Astrocyte (in vitro differentiated cells and primary cell): ENCODE data around the gene DNAJB12. TPM values are rescaled to one million over a fixed set of nuclear protein-coding genes. Genes with fewer than 3 reads are reported as not detected.

Source experiments
- DNase-seq: peaks from one replicate; pipeline ENCODE4 v3.0.0-alpha.2; 2010; ENCODE audit warnings: low read depth
- FAIRE-seq: peaks from 2 replicates; lab custom pipeline; 2011; peaks lifted over from hg19 to GRCh38; lab: Jason Lieb, UNC
- H2AFZ ChIP-seq: 2 replicates; pipeline ENCODE4 v1.6.0; 2012; ENCODE audit warnings: low read depth, low read length, inconsistent platforms
- H3K27ac ChIP-seq: 2 replicates; pipeline ENCODE4 v1.5.1; 2011; ENCODE audit warnings: low read depth, low read length, inconsistent platforms
- H3K27me3 ChIP-seq: 2 replicates; pipeline ENCODE4 v1.6.0; 2011; ENCODE audit warnings: low read length, inconsistent platforms; ENCODE audit not compliant: insufficient read depth
- H3K36me3 ChIP-seq: 2 replicates; pipeline ENCODE4 v1.5.1; 2011; ENCODE audit warnings: low read length, inconsistent platforms; ENCODE audit not compliant: insufficient read depth
- H3K4me1 ChIP-seq: 2 replicates; pipeline ENCODE4 v1.5.1; 2011; ENCODE audit warnings: low read length, inconsistent platforms; ENCODE audit not compliant: insufficient read depth
- H3K4me2 ChIP-seq: 2 replicates; pipeline ENCODE4 v1.6.0; 2012; ENCODE audit warnings: low read length, inconsistent platforms
- H3K4me3 ChIP-seq: 2 replicates; pipeline ENCODE4 v1.5.1; 2011; ENCODE audit warnings: low read depth, mild to moderate bottlenecking, low read length, inconsistent platforms; ENCODE audit not compliant: insufficient read depth
- H3K79me2 ChIP-seq: 2 replicates; pipeline ENCODE4 v1.6.0; 2012; ENCODE audit warnings: mild to moderate bottlenecking, low read length, inconsistent platforms; ENCODE audit not compliant: insufficient read depth
- H3K9ac ChIP-seq: 2 replicates; pipeline ENCODE4 v1.6.0; 2012; ENCODE audit warnings: mild to moderate bottlenecking, low read length, inconsistent platforms
- H3K9me3 ChIP-seq: 2 replicates; pipeline ENCODE4 v1.5.1; 2012; ENCODE audit warnings: low read depth, mild to moderate bottlenecking, low read length, inconsistent platforms; ENCODE audit not compliant: insufficient read depth
- H4K20me1 ChIP-seq: 2 replicates; pipeline ENCODE4 v1.6.0; 2012; ENCODE audit warnings: low read length, inconsistent platforms; ENCODE audit not compliant: insufficient read depth
- H3K27ac Mint-ChIP-seq: one replicate; pipeline ENCODE4 v1.8.0; 2021; ENCODE audit warnings: mild to moderate bottlenecking, mixed read lengths; ENCODE audit not compliant: unreplicated experiment
- H3K27me3 Mint-ChIP-seq: one replicate; pipeline ENCODE4 v1.8.0; 2021; ENCODE audit warnings: low read depth, mixed read lengths; ENCODE audit not compliant: unreplicated experiment
- H3K36me3 Mint-ChIP-seq: one replicate; pipeline ENCODE4 v1.8.0; 2021; ENCODE audit warnings: low read depth, mixed read lengths; ENCODE audit not compliant: unreplicated experiment
- H3K4me1 Mint-ChIP-seq: one replicate; pipeline ENCODE4 v1.8.0; 2021; ENCODE audit warnings: low read depth, mixed read lengths; ENCODE audit not compliant: unreplicated experiment
- H3K4me3 Mint-ChIP-seq: one replicate; pipeline ENCODE4 v1.8.0; 2021; ENCODE audit warnings: mild to moderate bottlenecking, moderate library complexity, mixed read lengths; ENCODE audit not compliant: unreplicated experiment
- H3K9me3 Mint-ChIP-seq: one replicate; pipeline ENCODE4 v1.8.0; 2021; ENCODE audit warnings: mild to moderate bottlenecking, mixed read lengths; ENCODE audit not compliant: unreplicated experiment
- CTCF ChIP-seq: IDR thresholded peaks from 2 replicates; pipeline ENCODE4 v1.5.1; 2011; ENCODE audit warnings: low read depth, mild to moderate bottlenecking, inconsistent platforms, low read length, moderate library complexity; ENCODE audit not compliant: insufficient read depth
- EZH2 ChIP-seq: IDR thresholded peaks from 2 replicates; pipeline ENCODE4 v1.6.1; 2012; ENCODE audit warnings: mild to moderate bottlenecking, low read length, inconsistent platforms; ENCODE audit not compliant: insufficient read depth
- total RNA-seq: library from RNA; stranded (reverse); gene quantifications from 2 replicates; pipeline ENCODE4 v1.2.1, GENCODE V29; 2021

Gene DNAJB12
- total RNA-seq, 1 donor from 2014 or later = 24.3 TPM

- Mint-ChIP-seq H3K4me1 (peaks cover 31% of the 10 kb centered on the region), H3K4me3 (no peak overlapping the region), H3K27me3 (no peaks in the 10 kb centered on the region), H3K9me3 (no peaks in the 10 kb centered on the region), H3K36me3 (peaks cover 5% of the 10 kb centered on the region), H3K27ac (peak overlapping the region; percentile 58)
- Histone ChIP-seq H3K79me2 (no peaks in the 10 kb centered on the region), H2AFZ (no peak overlapping the region), H3K36me3 (peaks cover 22% of the 10 kb centered on the region), H3K4me3 (no peak overlapping the region), H3K27ac (peak overlapping the region; percentile 12), H3K4me1 (peaks cover 55% of the 10 kb centered on the region), H3K9me3 (no peaks in the 10 kb centered on the region), H3K9ac (peak overlapping the region; percentile 41), H3K27me3 (no peaks in the 10 kb centered on the region), H3K4me2 (peak overlapping the region; percentile 24), H4K20me1 (peaks cover 11% of the 10 kb centered on the region)
- FAIRE-seq (no peak), DNase-seq (no peak)
- no peak for TF ChIP-seq CTCF
- no peak for TF ChIP-seq EZH2
Measured at GRCh38 chr10:72335394-72336258, 19.1 kb downstream of the DNAJB12 start.

DNA sequence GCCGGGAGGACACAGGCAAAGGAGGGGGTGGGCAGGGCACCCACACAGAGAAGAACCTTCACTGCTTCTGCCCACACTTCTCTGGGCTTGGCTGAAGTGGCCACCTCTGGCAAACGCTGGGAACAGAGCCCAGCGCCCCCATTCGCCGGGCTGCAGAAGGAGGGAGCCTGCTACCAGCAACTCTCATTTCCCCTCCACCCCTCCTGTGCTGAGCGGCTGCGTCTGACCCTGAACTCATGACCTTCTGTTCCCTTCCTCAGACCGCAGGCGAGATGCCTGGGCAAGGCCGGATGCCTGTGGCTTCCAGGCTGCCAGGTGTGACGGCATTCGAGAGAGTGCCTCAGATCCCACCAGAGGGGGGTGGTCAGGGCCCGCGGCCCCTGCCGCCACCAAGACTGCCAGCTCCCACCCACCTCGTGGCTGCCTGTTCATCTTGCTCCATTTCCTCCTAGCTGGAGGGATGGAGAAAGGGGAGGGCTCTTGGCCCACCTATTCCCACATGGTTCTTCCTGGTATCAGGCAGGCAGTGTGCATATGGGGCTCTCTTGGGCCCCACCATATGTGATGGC, 19.8 kb downstream of the DNAJB12 start:
- H3K4me2 ChIP-seq = peak overlapping the region; percentile 67
- no peaks in the 10 kb centered on the region for H3K27me3 Mint-ChIP-seq

More for the DNA sequence above, 19.8 kb downstream of the DNAJB12 start:
- no peak overlapping the region for H3K4me3 ChIP-seq
- Mint-ChIP-seq H3K27ac (no peak overlapping the region), H3K4me1 (peaks cover 34% of the 10 kb centered on the region), H3K4me3 (no peak overlapping the region), H3K9me3 (no peaks in the 10 kb centered on the region), H3K36me3 (peaks cover 5% of the 10 kb centered on the region)
- peak; percentile 93 for DNase-seq
- peaks cover 10% of the 10 kb centered on the region for H4K20me1 ChIP-seq
- peak overlapping the region; percentile 59 for H3K9ac ChIP-seq
- no peaks in the 10 kb centered on the region for H3K9me3 ChIP-seq
- TF ChIP-seq CTCF = no peak
- TF ChIP-seq EZH2 = no peak
- peaks cover 22% of the 10 kb centered on the region for H3K36me3 ChIP-seq
- peak overlapping the region; percentile 12 for H3K27ac ChIP-seq
- peaks cover 55% of the 10 kb centered on the region for H3K4me1 ChIP-seq
- H2AFZ ChIP-seq = no peak overlapping the region
- FAIRE-seq = no peak
- no peaks in the 10 kb centered on the region for H3K79me2 ChIP-seq
- H3K27me3 ChIP-seq = no peaks in the 10 kb centered on the region
